HCT116 (cell line): ENCODE data around the gene NRIP2. TPM values are rescaled to one million over a fixed set of nuclear protein-coding genes. Genes with fewer than 3 reads are reported as not detected.

ENCODE experiments used
- ATAC-seq: fragments of 200-7000 bp; cut with Tn5 transposase; 2 replicates; pipeline ENCODE4 v1.9.1; 2020; ENCODE audit warnings: mild to moderate bottlenecking, moderate library complexity
- BruUV-seq: library from RNA; stranded (reverse); fragments of 400-500 nt; replicated peaks from 2 replicates; lab custom pipeline; 2021; lab: Mats Ljungman, UMichigan
- CTCF ChIA-PET: fragments of 300-600 bp; sonication (Branson Sonifier 250); formaldehyde crosslinking; loops from one replicate; lab custom pipeline; 2021; ENCODE audit warnings: antibody characterized with exemption; lab: Charles Lee
- POLR2A ChIA-PET: fragments of 300-600, 350-600 bp; sonication (Branson Sonifier 250); formaldehyde crosslinking; loops from one replicate; lab custom pipeline; 2021; ENCODE audit warnings: antibody characterized with exemption; lab: Charles Lee
- RAD21 ChIA-PET, 2 experiments: fragments of 300-600 bp; sonication (Branson Sonifier 250); formaldehyde crosslinking; loops; one replicate each; lab custom pipeline; 2023; ENCODE audit warnings: low total read pairs in 2 of 2; ENCODE audit not compliant: uncharacterized antibody in 2 of 2, unreplicated experiment in 2 of 2, low non-redundant PET in 1 of 2; lab: Charles Lee
- DNase-seq: peaks from one replicate; pipeline ENCODE4 v3.0.0-alpha.2; 2010; ENCODE audit warnings: low read depth, low spot score
- H2AFZ ChIP-seq: fragments of 200-600 bp; shearing (Covaris generic), sonication (generic); 2 replicates; pipeline ENCODE4 v1.6.1; 2017; ENCODE audit warnings: low read depth, mixed run types, mixed read lengths, antibody characterized with exemption, low read length; ENCODE audit not compliant: poor library complexity, severe bottlenecking
- H3K27ac ChIP-seq: 2 replicates; pipeline ENCODE4 v1.5.1; 2012; ENCODE audit warnings: low read depth, low read length
- H3K27me3 ChIP-seq: fragments of 200-600 bp; sonication (generic); 2 replicates; pipeline ENCODE4 v1.6.1; 2016; ENCODE audit warnings: mixed run types, low read length, mixed read lengths; ENCODE audit not compliant: insufficient read depth
- H3K36me3 ChIP-seq, 2 experiments: fragments of 200-500 bp in 1 of 2; fragments of 200-600 bp in 1 of 2; sonication (Bioruptor generic) in 1 of 2; sonication (generic) in 1 of 2; 2 replicates each; pipeline versions ENCODE4 v1.5.1 to v1.6.1; 2014 to 2016; ENCODE audit warnings: low read length in 2 of 2, inconsistent platforms in 1 of 2, mixed read lengths in 1 of 2, mixed run types in 1 of 2; ENCODE audit not compliant: insufficient read depth in 2 of 2, control insufficient read depth in 1 of 2
- H3K4me1 ChIP-seq, 2 experiments: fragments of 200-600 bp in 1 of 2; sonication (generic) in 1 of 2; 2 replicates each; pipeline versions ENCODE4 v1.5.1 to v1.6.1; 2012 to 2017; ENCODE audit warnings: low read length in 2 of 2, inconsistent platforms in 1 of 2, mild to moderate bottlenecking in 1 of 2, mixed read lengths in 1 of 2, mixed run types in 1 of 2, moderate library complexity in 1 of 2; ENCODE audit not compliant: insufficient read depth in 2 of 2, control insufficient read depth in 1 of 2
- H3K4me2 ChIP-seq: fragments of 200-600 bp; sonication (generic); 2 replicates; pipeline ENCODE4 v1.6.1; 2017; ENCODE audit warnings: mixed run types, low read length, mixed read lengths
- H3K4me3 ChIP-seq, 2 experiments: fragments of 200-600 bp in 1 of 2; sonication (generic) in 1 of 2; replicated peaks in 1 of 2; 2 replicates each; pipeline ENCODE4 v1.5.1; 2011 to 2016; ENCODE audit warnings: low read length in 2 of 2, control low read depth in 1 of 2, low read depth in 1 of 2, mild to moderate bottlenecking in 1 of 2, mixed read lengths in 1 of 2, mixed run types in 1 of 2
- H3K79me2 ChIP-seq: fragments of 200-600 bp; sonication (generic); 2 replicates; pipeline ENCODE4 v1.6.1; 2017; ENCODE audit warnings: mild to moderate bottlenecking, mixed run types, low read length, moderate library complexity, mixed read lengths; ENCODE audit not compliant: insufficient read depth
- H3K9ac ChIP-seq: fragments of 200-600 bp; sonication (generic); 2 replicates; pipeline ENCODE4 v1.6.1; 2016; ENCODE audit warnings: low read length, mixed read lengths
- H3K9me2 ChIP-seq: fragments of 200-600 bp; sonication (generic), shearing (Covaris generic); 2 replicates; pipeline ENCODE4 v1.6.1; 2017; ENCODE audit warnings: mixed run types, mild to moderate bottlenecking, moderate library complexity; ENCODE audit not compliant: insufficient read depth
- H3K9me3 ChIP-seq, 2 experiments: fragments of 200-500 bp in 1 of 2; fragments of 200-600 bp in 1 of 2; sonication (Bioruptor generic) in 1 of 2; sonication (generic) in 1 of 2; 2 replicates each; pipeline ENCODE4 v1.6.1; 2014 to 2017; ENCODE audit warnings: low read length in 2 of 2, mixed read lengths in 2 of 2, inconsistent platforms in 1 of 2, low read depth in 1 of 2, mild to moderate bottlenecking in 1 of 2, mixed run types in 1 of 2, moderate library complexity in 1 of 2; ENCODE audit not compliant: control insufficient read depth in 1 of 2, insufficient read depth in 1 of 2
- H4K20me1 ChIP-seq: fragments of 200-600 bp; sonication (generic), shearing (Covaris generic); 2 replicates; pipeline ENCODE4 v1.6.1; 2017; ENCODE audit warnings: mixed run types, mild to moderate bottlenecking, moderate library complexity; ENCODE audit not compliant: insufficient read depth
- ATF3 ChIP-seq: IDR thresholded peaks from 2 replicates; pipeline ENCODE4 v1.6.1; 2012
- CBX3 ChIP-seq: IDR thresholded peaks from 2 replicates; pipeline ENCODE4 v1.6.1; 2012; ENCODE audit warnings: low read depth
- CEBPB ChIP-seq: IDR thresholded peaks from 2 replicates; pipeline ENCODE4 v1.6.1; 2012; ENCODE audit warnings: low read depth
- ELF1 ChIP-seq: IDR thresholded peaks from 2 replicates; pipeline ENCODE4 v1.6.1; 2012; ENCODE audit warnings: low read depth, borderline replicate concordance
- EZH2 ChIP-seq: fragments of 200-600 bp; sonication (generic); IDR thresholded peaks from 2 replicates; pipeline ENCODE4 v1.6.1; 2017; ENCODE audit warnings: antibody characterized with exemption, mixed run types
- FOSL1 ChIP-seq: IDR thresholded peaks from 2 replicates; pipeline ENCODE4 v1.6.1; 2012; ENCODE audit warnings: low read depth
- JUND ChIP-seq: IDR thresholded peaks from 2 replicates; pipeline ENCODE4 v1.6.1; 2012
- MAX ChIP-seq: IDR thresholded peaks from 2 replicates; pipeline ENCODE4 v1.6.1; 2012
- POLR2A ChIP-seq: IDR thresholded peaks from 2 replicates; pipeline ENCODE4 v1.7.0; 2011; ENCODE audit warnings: borderline replicate concordance; ENCODE audit not compliant: insufficient read depth, insufficient read length; ENCODE audit errors: extremely low read depth
- RAD21 ChIP-seq: IDR thresholded peaks from 2 replicates; pipeline ENCODE4 v1.6.1; 2012; ENCODE audit warnings: low read depth, mild to moderate bottlenecking
- SIN3A ChIP-seq: IDR thresholded peaks from 2 replicates; pipeline ENCODE4 v1.6.1; 2012; ENCODE audit warnings: low read depth
- SP1 ChIP-seq: IDR thresholded peaks from 2 replicates; pipeline ENCODE4 v1.6.1; 2012; ENCODE audit warnings: low read depth
- SRF ChIP-seq: IDR thresholded peaks from 2 replicates; pipeline ENCODE4 v1.6.1; 2012; ENCODE audit warnings: low read depth
- TCF7L2 ChIP-seq: IDR thresholded peaks from 2 replicates; pipeline ENCODE4 v1.7.0; 2011; ENCODE audit warnings: borderline replicate concordance, inconsistent platforms; ENCODE audit not compliant: insufficient read depth, insufficient read length; ENCODE audit errors: extremely low read depth
- YY1 ChIP-seq: IDR thresholded peaks from 2 replicates; pipeline ENCODE4 v1.6.1; 2011; ENCODE audit warnings: low read length, low read depth, moderate library complexity, mild to moderate bottlenecking; ENCODE audit not compliant: insufficient replicate concordance; ENCODE audit errors: extremely low read depth
- ZBTB33 ChIP-seq: IDR thresholded peaks from 2 replicates; pipeline ENCODE4 v1.6.1; 2011; ENCODE audit warnings: mild to moderate bottlenecking, low read length, moderate library complexity; ENCODE audit not compliant: insufficient replicate concordance; ENCODE audit errors: extremely low read depth
- ZFX ChIP-seq: fragments of 450-650 bp; IDR thresholded peaks from 2 replicates; pipeline ENCODE4 v1.6.1; 2017
- intact Hi-C: fragments of 100-400 bp; cut with micrococcal nuclease; formaldehyde crosslinking; loops from 2 replicates; pipeline ENCODE4 v1.10.0; 2022
- total RNA-seq: library from RNA; stranded (reverse); gene quantifications from one replicate; pipeline ENCODE4 v1.2.1, GENCODE V29; 2021; ENCODE audit not compliant: unreplicated experiment

The NRIP2 gene
- total RNA-seq, 1 experiment from 2014 or later: not detected

GRCh38 chr12:2826721-2827515 is 7.9 kb downstream of the NRIP2 start (continued):
- TF ChIP-seq ZFX (no peak), ELF1 (no peak), SP1 (no peak), JUND (no peak), RAD21 (no peak)

GRCh38 chr12:2826036-2826435 is 8.8 kb downstream of the NRIP2 start:
- Histone ChIP-seq H3K79me2 (no peaks in the 10 kb centered on the region), H3K4me3 (no peak overlapping the region), H3K36me3 (peaks cover 16 to 41% of the 10 kb centered on the region in 2 experiments), H4K20me1 (no peaks in the 10 kb centered on the region), H3K4me1 (no peaks in the 10 kb centered on the region), H3K9ac (no peak overlapping the region), H3K9me3 (no peaks in the 10 kb centered on the region), H3K27me3 (no peaks in the 10 kb centered on the region), H3K4me2 (no peak overlapping the region), H3K9me2 (no peaks in the 10 kb centered on the region), H3K27ac (no peak overlapping the region), H2AFZ (no peak overlapping the region)
- ATAC-seq: no peak
- intact Hi-C loops: no loop called here
- POLR2A ChIA-PET: interaction anchor here (1.3 kb wide), 1 partner anchor 30 kb away, joined by 3 read pairs; no protein-coding TSS in a partner anchor
- CTCF ChIA-PET: no interaction called here
- RAD21 ChIA-PET: no interaction called here
- no TSS peak for BruUV-seq
- TF ChIP-seq FOSL1: no peak
- TF ChIP-seq MAX: no peak
- TF ChIP-seq RAD21: no peak
- no peak for TF ChIP-seq SP1
- DNase-seq: no peak

GRCh38 chr12:2825132-2825531 is 9.7 kb downstream of the NRIP2 start:
- POLR2A ChIA-PET: interaction anchor here (1.3 kb wide), 1 partner anchor 29 kb away, joined by 3 read pairs; no protein-coding TSS in a partner anchor
- Histone ChIP-seq H3K9me2 (no peaks in the 10 kb centered on the region), H2AFZ (no peak overlapping the region), H3K9ac (no peak overlapping the region), H3K27me3 (no peaks in the 10 kb centered on the region), H3K36me3 (peaks cover 16 to 41% of the 10 kb centered on the region in 2 experiments), H3K4me2 (no peak overlapping the region), H3K4me3 (no peak overlapping the region), H3K79me2 (no peaks in the 10 kb centered on the region), H3K4me1 (no peaks in the 10 kb centered on the region), H3K9me3 (no peaks in the 10 kb centered on the region), H3K27ac (no peak overlapping the region), H4K20me1 (no peaks in the 10 kb centered on the region)
- DNase-seq (no peak), ATAC-seq (no peak)
- CTCF ChIA-PET: no interaction called here
- intact Hi-C loops: no loop called here
- RAD21 ChIA-PET: no interaction called here
- BruUV-seq: no TSS peak
- TF ChIP-seq POLR2A: no peak
- TF ChIP-seq RAD21: no peak
- TF ChIP-seq SRF: no peak
- no peak for TF ChIP-seq CBX3
- TF ChIP-seq MAX: no peak
- TF ChIP-seq FOSL1: no peak
- TF ChIP-seq YY1: no peak
- TF ChIP-seq ATF3: no peak
- TF ChIP-seq TCF7L2: no peak
- no peak for TF ChIP-seq ZFX
- no peak for TF ChIP-seq ZBTB33
- TF ChIP-seq SIN3A: no peak
- no peak for TF ChIP-seq CEBPB
- no peak for TF ChIP-seq EZH2
